Heart left ventricle (tissue), 16 donors: ENCODE data around the gene CHN2. TPM values are rescaled to one million over a fixed set of nuclear protein-coding genes. Genes with fewer than 3 reads are reported as not detected.

Source experiments
- ATAC-seq, 4 donors: fragments of 200-7000 bp; cut with Tn5 transposase; one replicate each; pipeline ENCODE4 v1.9.1; 2020 to 2022; ENCODE audit warnings: moderate library complexity in 4 of 4, mild to moderate bottlenecking in 3 of 4, moderate number of reproducible peaks in 1 of 4
- DNase-seq, 5 donors: peaks; one replicate each; pipeline ENCODE4 v3.0.0-alpha.2; 2020
- H3K27ac ChIP-seq, 12 donors: fragments of 200-600 bp; sonication (generic) in 4 of 12; one replicate each; pipeline versions ENCODE4 v1.5.0 to v1.8.0; 2016 to 2022; ENCODE audit warnings: mild to moderate bottlenecking in 2 of 12
- H3K27me3 ChIP-seq, 9 donors: fragments of 200-600 bp; sonication (generic) in 2 of 9; one replicate each; pipeline versions ENCODE4 v1.5.1 to v1.8.0; 2016 to 2022; ENCODE audit warnings: mild to moderate bottlenecking in 3 of 9
- H3K36me3 ChIP-seq, 9 donors: fragments of 200-600 bp; sonication (generic) in 2 of 9; one replicate each; pipeline versions ENCODE4 v1.5.0 to v1.8.0; 2018 to 2022; ENCODE audit warnings: mild to moderate bottlenecking in 2 of 9
- H3K4me1 ChIP-seq, 12 donors: fragments of 200-600 bp; sonication (generic) in 4 of 12; one replicate each; pipeline versions ENCODE4 v1.5.0 to v1.8.0; 2016 to 2022; ENCODE audit warnings: mild to moderate bottlenecking in 3 of 12
- H3K4me3 ChIP-seq, 12 donors: fragments of 200-600 bp; sonication (generic) in 4 of 12; one replicate each; pipeline versions ENCODE4 v1.5.0 to v1.8.0; 2017 to 2022; ENCODE audit warnings: mild to moderate bottlenecking in 9 of 12, moderate library complexity in 4 of 12
- H3K9me3 ChIP-seq, 12 donors: fragments of 200-600 bp; sonication (generic) in 4 of 12; one replicate each; pipeline versions ENCODE4 v1.5.0 to v1.8.0; 2016 to 2022; ENCODE audit warnings: mild to moderate bottlenecking in 1 of 12
- POLR2A ChIP-seq, 2 donors: fragments of 450-650 bp; IDR thresholded peaks; one replicate each; pipeline ENCODE4 v1.6.1; 2017; ENCODE audit warnings: antibody characterized with exemption in 2 of 2, mild to moderate bottlenecking in 2 of 2, moderate library complexity in 2 of 2
- WGBS, 4 donors: extraction: QIAGEN DNeasy Blood & Tissue Kit in 2 of 4; methylation state at CpG; one replicate each; pipeline versions ENCODE4 v1.1.5 to v1.1.7; 2013 to 2018; 5-methylcytosine and 5-hydroxymethylcytosine counted together
- intact Hi-C, 10 donors: fragments of 100-400 bp; cut with DNase I; formaldehyde crosslinking; loops; one replicate each; pipeline versions ENCODE4 v1.11.1 to v1.14.2; 2022
- polyA plus RNA-seq, 2 donors: library from polyadenylated mRNA; stranded (reverse); fragments of 200-250 nt; gene quantifications; one replicate each; pipeline ENCODE4 v1.2.3, GENCODE V29; 2013
- total RNA-seq, 9 donors: library from RNA; depleted of rRNA in 2 of 9; stranded (reverse); fragments of >200 nt in 2 of 9; fragmentation: NEBNext Ultra II Directional in 3 of 9; extraction: Animal tissue kit (Norgen Biotek cat#: 25700) in 3 of 9; gene quantifications; one replicate each; pipeline versions ENCODE4 v1.1.0 to v1.2.4, GENCODE V29; 2016 to 2023
- TF ChIP-seq, protein P1 (sequence below), 12 donors: fragments of 200-600 bp; sonication (generic) in 4 of 12; IDR thresholded peaks; one replicate each; pipeline versions ENCODE4 v1.5.0 to v1.8.0; 2018 to 2022; ENCODE audit warnings: antibody characterized with exemption in 12 of 12, mild to moderate bottlenecking in 5 of 12
- donor health status: ischemic (EF 13 %, LVEDD 7.1; RV severe dilation, severe dysfunction).
- donor health status: healthy with polysubstance abuse.
- donor health status: DM: no; HTN: yes; CAD: no.
- donor health status: DM: no; HTN: no; CAD: no.
- donor health status: ischemic (EF 25% LVEDD 6.9; RV normal size, moderate dysfunction).
- donor health status: ischemic (EF 25% LVEDD 5.7; RV mildly dilated, moderate dysfunction).
- donor health status: healthy.
- donor health status: DM: yes; HTN: yes; CAD: no.
- donor health status: ischemic (EF 35%, LVEDD 5.7; RV mildly dilated, moderate dysfunction).
- donor health status: nonischemic (EF 11% LVEDD 7.7; RV severe dilation, severe dysfunction).
- donor health status: DM: yes; HTN: yes; CAD: no.
- donor health status: PGD.
- donor health status: ischemic (EF 29% LVEDD 5.4; RV normal size, mild dysfunction).
- donor health status: nonischemic (EF 23%, LVEDD 6.1; RV moderate dilation, normal function).

CHN2 gene
- total and polyA plus RNA-seq, 11 donors = 11.2 to 54.4 (median 33.6) TPM

DNA sequence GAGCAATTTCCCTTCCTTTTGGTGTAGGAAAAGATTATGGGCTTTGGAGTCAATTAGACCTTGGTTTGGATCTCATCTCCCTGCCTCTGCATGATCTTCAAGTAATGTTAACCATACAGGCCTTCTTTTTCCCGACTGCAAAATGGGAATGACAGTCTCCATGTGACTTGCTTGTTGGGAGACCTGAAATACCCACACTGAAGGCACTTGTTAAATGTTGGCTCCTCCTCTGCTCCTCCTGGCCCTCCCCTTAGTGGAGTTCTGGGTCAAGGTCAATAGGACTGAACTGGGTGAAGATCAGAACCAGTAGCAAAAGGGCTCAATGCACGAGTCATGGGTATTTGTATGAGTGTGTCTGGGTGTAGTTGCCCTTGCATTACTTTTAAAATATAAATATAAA lies 189.7 kb downstream of the CHN2 start:
- no peak for ATAC-seq
- intact Hi-C loops = no loop called here
- TF ChIP-seq, protein P1, sequence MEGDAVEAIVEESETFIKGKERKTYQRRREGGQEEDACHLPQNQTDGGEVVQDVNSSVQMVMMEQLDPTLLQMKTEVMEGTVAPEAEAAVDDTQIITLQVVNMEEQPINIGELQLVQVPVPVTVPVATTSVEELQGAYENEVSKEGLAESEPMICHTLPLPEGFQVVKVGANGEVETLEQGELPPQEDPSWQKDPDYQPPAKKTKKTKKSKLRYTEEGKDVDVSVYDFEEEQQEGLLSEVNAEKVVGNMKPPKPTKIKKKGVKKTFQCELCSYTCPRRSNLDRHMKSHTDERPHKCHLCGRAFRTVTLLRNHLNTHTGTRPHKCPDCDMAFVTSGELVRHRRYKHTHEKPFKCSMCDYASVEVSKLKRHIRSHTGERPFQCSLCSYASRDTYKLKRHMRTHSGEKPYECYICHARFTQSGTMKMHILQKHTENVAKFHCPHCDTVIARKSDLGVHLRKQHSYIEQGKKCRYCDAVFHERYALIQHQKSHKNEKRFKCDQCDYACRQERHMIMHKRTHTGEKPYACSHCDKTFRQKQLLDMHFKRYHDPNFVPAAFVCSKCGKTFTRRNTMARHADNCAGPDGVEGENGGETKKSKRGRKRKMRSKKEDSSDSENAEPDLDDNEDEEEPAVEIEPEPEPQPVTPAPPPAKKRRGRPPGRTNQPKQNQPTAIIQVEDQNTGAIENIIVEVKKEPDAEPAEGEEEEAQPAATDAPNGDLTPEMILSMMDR (IDR thresholded peaks at IDR 0.05) = no peak
- TF ChIP-seq POLR2A (IDR thresholded peaks at IDR 0.05) = no peak

DNA sequence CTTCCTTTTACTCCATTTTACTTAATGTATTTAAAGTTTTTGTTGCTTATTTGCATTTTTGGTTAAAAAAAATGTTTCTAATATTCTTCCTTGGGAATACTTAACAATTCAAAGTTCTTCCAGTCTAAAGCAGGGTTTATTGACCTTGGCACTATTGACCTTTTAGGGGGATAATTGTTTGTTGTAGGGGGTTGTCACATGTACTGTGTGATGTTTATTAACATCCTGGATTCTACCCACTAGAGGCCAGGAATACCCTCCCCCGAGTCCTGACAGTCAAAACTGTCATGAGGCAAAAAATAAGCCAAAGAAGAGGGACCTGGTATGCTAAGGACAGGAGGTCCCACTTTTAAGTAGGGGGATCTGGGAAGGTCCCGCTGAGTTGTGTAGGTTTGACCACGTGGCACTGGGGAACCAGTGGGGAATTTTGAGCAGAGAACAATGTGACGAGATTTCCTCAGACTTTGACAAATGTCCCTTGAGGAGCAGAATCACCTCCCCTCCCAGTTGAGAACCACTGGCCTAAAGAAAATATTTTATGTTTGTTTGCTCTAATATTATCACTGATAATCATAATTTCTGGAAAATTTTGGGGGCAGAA lies 190.7 kb downstream of the CHN2 start:
- intact Hi-C loops = no loop called here
- no peak for DNase-seq
- Histone ChIP-seq H3K27ac (no peak overlapping the region), H3K4me1 (peaks cover 0 to 13% (median 0%) of the 10 kb centered on the region in 12 donors), H3K36me3 (peaks cover 0 to 4% (median 0%) of the 10 kb centered on the region in 9 donors), H3K4me3 (no peak overlapping the region), H3K27me3 (no peaks in the 10 kb centered on the region), H3K9me3 (no peaks in the 10 kb centered on the region)
- no peak for ATAC-seq
- TF ChIP-seq POLR2A (IDR thresholded peaks at IDR 0.05) = no peak
- TF ChIP-seq, protein P1 (IDR thresholded peaks at IDR 0.05) = no peak
- 68 to 83% (median 72%) methylated on average over 4 of the region's 4 CpGs for WGBS, 4 donors

More for the DNA sequence above, 189.7 kb downstream of the CHN2 start:
- no peak overlapping the region for H3K4me3 ChIP-seq
- WGBS, 4 donors = 87 to 95% (median 90%) methylated on average over 2 of the region's 2 CpGs
- peaks cover 0 to 4% (median 0%) of the 10 kb centered on the region in 9 donors for H3K36me3 ChIP-seq
- H3K9me3 ChIP-seq = no peaks in the 10 kb centered on the region
- peaks cover 0 to 13% (median 0%) of the 10 kb centered on the region in 12 donors for H3K4me1 ChIP-seq
- no peak overlapping the region for H3K27ac ChIP-seq
- no peaks in the 10 kb centered on the region for H3K27me3 ChIP-seq
- DNase-seq = no peak

DNA sequence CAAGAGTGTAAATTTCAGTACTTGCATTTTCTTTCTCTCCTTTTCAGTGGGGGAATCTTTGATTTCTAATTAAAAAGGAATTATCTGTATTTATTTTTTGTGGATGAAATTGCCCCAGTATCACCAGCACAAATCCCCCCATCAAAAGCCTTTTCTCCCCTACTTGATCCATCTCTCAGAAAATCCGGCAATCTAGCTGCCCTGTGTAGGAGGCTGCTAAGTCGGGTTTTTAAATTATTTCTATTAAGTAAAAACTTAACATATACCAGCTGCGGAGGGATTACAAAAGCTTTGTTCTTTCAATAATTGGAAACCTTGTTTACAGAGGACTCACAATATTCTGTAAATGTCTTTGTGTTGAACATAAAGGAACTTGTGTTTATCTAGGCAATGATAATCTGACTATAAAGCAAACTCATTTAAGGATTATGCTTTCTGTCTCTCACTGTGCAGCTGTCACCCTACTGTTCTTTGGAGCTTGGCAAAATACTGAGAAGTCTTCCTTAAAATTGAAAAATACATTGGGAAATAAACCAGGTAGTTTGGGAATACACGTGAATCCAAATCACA lies 191.7 kb downstream of the CHN2 start:
- 89 to 95% (median 94%) methylated on average over 4 of the region's 4 CpGs for WGBS, 4 donors
- Histone ChIP-seq H3K9me3 (no peaks in the 10 kb centered on the region), H3K27me3 (no peaks in the 10 kb centered on the region), H3K4me3 (no peak overlapping the region), H3K36me3 (peaks cover 0 to 4% (median 0%) of the 10 kb centered on the region in 9 donors), H3K27ac (no peak overlapping the region), H3K4me1 (peaks cover 0 to 13% (median 0%) of the 10 kb centered on the region in 12 donors)
- intact Hi-C loops = no loop called here
- no peak for TF ChIP-seq POLR2A (IDR thresholded peaks at IDR 0.05)
- TF ChIP-seq, protein P1 (IDR thresholded peaks at IDR 0.05) = no peak
- DNase-seq (no peak), ATAC-seq (no peak)

DNA sequence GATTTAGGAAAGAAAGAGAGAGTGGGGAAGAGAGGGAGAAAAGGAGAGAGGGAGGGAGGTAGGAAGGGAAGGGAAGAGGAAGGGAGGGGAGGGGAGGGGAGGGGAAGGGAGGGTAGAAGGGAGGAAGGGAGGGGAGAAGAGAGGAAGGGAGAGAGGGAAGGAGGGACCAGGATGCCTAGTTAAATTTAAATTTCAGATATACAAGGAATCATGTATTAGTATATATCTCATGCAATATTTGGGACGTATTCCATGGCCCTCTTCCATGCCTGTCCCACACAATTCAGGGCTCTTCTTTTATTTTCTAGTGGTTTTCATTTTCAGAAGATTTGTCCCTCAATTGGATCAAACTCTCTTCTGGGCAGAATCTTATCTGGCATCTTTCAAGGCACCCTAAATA lies 196.7 kb downstream of the CHN2 start:
- H3K36me3 ChIP-seq = no peaks in the 10 kb centered on the region
- H3K27me3 ChIP-seq = no peaks in the 10 kb centered on the region
- DNase-seq (no peak), ATAC-seq (no peak)
- H3K4me3 ChIP-seq = no peak overlapping the region
- TF ChIP-seq POLR2A (IDR thresholded peaks at IDR 0.05) = no peak
- peaks cover 0 to 5% (median 0%) of the 10 kb centered on the region in 12 donors for H3K4me1 ChIP-seq
- 74 to 95% (median 82%) methylated on average over 1 of the region's 1 CpG for WGBS, 4 donors
- no peak overlapping the region for H3K27ac ChIP-seq
- intact Hi-C loops = no loop called here
- H3K9me3 ChIP-seq = no peaks in the 10 kb centered on the region
